Measurements from ENCODE around the gene RASEF. TPM values are rescaled to one million over a fixed set of nuclear protein-coding genes. Genes with fewer than 3 reads are reported as not detected.

RASEF gene
- total RNA-seq, 4 donors from 2014 or later = 0.16 to 0.82 (median 0.41) TPM; not detected in 1

DNA sequence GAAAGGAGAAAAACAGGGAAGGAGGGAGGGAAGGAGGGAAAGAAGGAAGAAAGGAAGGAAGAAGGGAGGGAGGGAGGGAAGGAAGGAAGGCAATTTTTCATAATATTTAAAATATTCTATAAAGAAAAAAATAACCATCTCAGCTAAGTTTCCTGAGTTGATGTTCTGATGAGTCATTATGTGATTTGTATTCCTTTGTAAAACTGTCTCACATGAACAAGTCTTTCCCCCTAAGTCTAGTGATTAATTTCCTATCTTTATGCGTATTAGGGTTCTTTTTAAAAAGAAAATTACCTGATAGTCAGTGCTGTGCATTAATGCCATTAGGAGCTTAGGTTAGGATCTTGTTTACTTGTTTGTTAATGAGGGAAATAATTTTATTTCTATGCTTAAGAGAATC, 94.1 kb downstream of the RASEF start:
- H3K36me3 ChIP-seq = no peaks in the 10 kb centered on the region
- intact Hi-C loops (cut with DNase I; ENCODE audit: low total_unique reads) = no loop called here
- ATAC-seq = no peak
- H3K27me3 ChIP-seq = no peaks in the 10 kb centered on the region
- H3K27ac ChIP-seq = no peak overlapping the region
- in situ Hi-C loops (cut with MboI; ENCODE audit: low sequenced_read_pairs in 4 of 4) = no loop called here
- DNase-seq = no peak
- no peak for TF ChIP-seq POLR2A (IDR thresholded peaks at IDR 0.05)
- no peak for TF ChIP-seq CTCF (IDR thresholded peaks at IDR 0.05 in 4 of 5, conservative IDR thresholded peaks at IDR 0.05 in 1 of 5)
- H3K4me3 ChIP-seq = no peak overlapping the region
- no peaks in the 10 kb centered on the region for H3K4me1 ChIP-seq
- no peaks in the 10 kb centered on the region for H3K9me3 ChIP-seq

DNA sequence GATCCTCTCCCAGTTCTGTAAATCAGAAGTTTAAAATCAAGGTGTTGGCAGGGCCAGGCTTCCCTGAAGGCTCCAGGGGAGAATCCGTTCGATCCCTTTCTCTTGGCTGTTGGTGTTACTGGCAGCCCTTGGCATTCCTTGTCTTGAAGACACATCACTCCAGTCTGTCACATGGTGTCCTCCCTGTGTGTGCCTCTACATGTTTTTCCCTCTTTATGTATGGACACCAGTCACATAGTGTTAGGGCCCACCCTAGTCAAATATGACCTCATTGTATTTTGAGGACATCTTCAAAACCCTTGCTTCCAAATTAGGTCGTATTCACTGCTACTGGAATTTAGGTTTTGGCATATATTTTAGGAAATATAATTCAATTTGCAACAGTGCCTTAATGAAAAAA, 94.6 kb downstream of the RASEF start:
- Histone ChIP-seq H3K36me3 (no peaks in the 10 kb centered on the region), H3K9me3 (no peaks in the 10 kb centered on the region), H3K27ac (no peak overlapping the region), H3K27me3 (no peaks in the 10 kb centered on the region), H3K4me3 (no peak overlapping the region), H3K4me1 (no peaks in the 10 kb centered on the region)
- TF ChIP-seq CTCF (IDR thresholded peaks at IDR 0.05 in 4 of 5, conservative IDR thresholded peaks at IDR 0.05 in 1 of 5) (no peak), POLR2A (IDR thresholded peaks at IDR 0.05) (no peak)
- in situ Hi-C loops (cut with MboI; ENCODE audit: low sequenced_read_pairs in 4 of 4) (no loop called here), intact Hi-C loops (cut with DNase I; ENCODE audit: low total_unique reads) (no loop called here)
- DNase-seq (no peak), ATAC-seq (no peak)

GRCh38 chr9:82961504-82962125, 101.3 kb downstream of the RASEF start:
- H3K4me1 ChIP-seq = no peaks in the 10 kb centered on the region
- no peaks in the 10 kb centered on the region for H3K27me3 ChIP-seq
- DNase-seq = peak; percentile 41 to 53
- H3K4me3 ChIP-seq = no peak overlapping the region
- peak; percentile 81 to 86 for ATAC-seq
- intact Hi-C loops (cut with DNase I; ENCODE audit: low total_unique reads) = no loop called here
- in situ Hi-C loops (cut with MboI; ENCODE audit: low sequenced_read_pairs in 4 of 4) = no loop called here
- H3K27ac ChIP-seq = no peak overlapping the region
- TF ChIP-seq POLR2A (IDR thresholded peaks at IDR 0.05) (no peak), CTCF (IDR thresholded peaks at IDR 0.05 in 4 of 5, conservative IDR thresholded peaks at IDR 0.05 in 1 of 5) (peak; percentile 35 to 69 (median 62))
- H3K9me3 ChIP-seq = no peaks in the 10 kb centered on the region
- H3K36me3 ChIP-seq = no peaks in the 10 kb centered on the region

- Histone ChIP-seq H3K4me1 (no peaks in the 10 kb centered on the region), H3K4me3 (no peak overlapping the region), H3K36me3 (no peaks in the 10 kb centered on the region), H3K27me3 (no peaks in the 10 kb centered on the region), H3K9me3 (no peaks in the 10 kb centered on the region), H3K27ac (no peak overlapping the region)
- in situ Hi-C loops (cut with MboI; ENCODE audit: low sequenced_read_pairs in 4 of 4) = no loop called here
- ATAC-seq (no peak), DNase-seq (no peak)
- intact Hi-C loops (cut with DNase I; ENCODE audit: low total_unique reads) = no loop called here
- TF ChIP-seq CTCF (IDR thresholded peaks at IDR 0.05 in 4 of 5, conservative IDR thresholded peaks at IDR 0.05 in 1 of 5) (no peak), POLR2A (IDR thresholded peaks at IDR 0.05) (no peak)
Measured at GRCh38 chr9:82957529-82958379, 105.2 kb downstream of the RASEF start.
